LHCN-M2 (cell line): ENCODE data around the gene UTS2R. TPM values are rescaled to one million over a fixed set of nuclear protein-coding genes. Genes with fewer than 3 reads are reported as not detected.
"Not testable (repeated sequence)": the region's sequence is repeated elsewhere in the genome, so short reads cannot be mapped to it uniquely, and the experiment has no call there.

Source experiments
- DNase-seq: peaks from one replicate; pipeline ENCODE4 v3.0.0-alpha.2; 2012; ENCODE audit warnings: low read depth
- total RNA-seq: library from RNA; depleted of rRNA; stranded (reverse); fragments of >200 nt; gene quantifications from 2 replicates; pipeline ENCODE4 v1.2.3, GENCODE V29; 2014

The UTS2R gene
- total RNA-seq, 1 experiment from 2014 or later = 0.11 TPM

- no peak for DNase-seq
Measured at GRCh38 chr17:82374626-82375331, 3.2 kb downstream of the UTS2R start.

GRCh38 chr17:82375359-82376041 is 3.9 kb downstream of the UTS2R start:
- DNase-seq = no peak

- DNase-seq = no peak
Measured at GRCh38 chr17:82376042-82376730, 4.6 kb downstream of the UTS2R start.

GRCh38 chr17:82377294-82377693 is 5.7 kb downstream of the UTS2R start:
- DNase-seq = not testable (repeated sequence)

GRCh38 chr17:82377924-82378740 is 6.6 kb downstream of the UTS2R start:
- no peak for DNase-seq

- no peak for DNase-seq
Measured at GRCh38 chr17:82378741-82379021, 7.1 kb downstream of the UTS2R start.

- DNase-seq = peak; percentile 54
Measured at GRCh38 chr17:82380860-82381702, 9.5 kb downstream of the UTS2R start.

- DNase-seq = not testable (repeated sequence)
Measured at GRCh38 chr17:82381703-82382009, 10.1 kb downstream of the UTS2R start.

GRCh38 chr17:82382220-82382932 is 10.8 kb downstream of the UTS2R start:
- DNase-seq = not testable (repeated sequence)

- DNase-seq = no peak
Measured at GRCh38 chr17:82382933-82383255, 11.3 kb downstream of the UTS2R start.

GRCh38 chr17:82383411-82383810 is 11.8 kb downstream of the UTS2R start:
- DNase-seq = no peak

GRCh38 chr17:82384051-82384729 is 12.6 kb downstream of the UTS2R start:
- DNase-seq = no peak

GRCh38 chr17:82384730-82385481 is 13.3 kb downstream of the UTS2R start:
- peak; percentile 69 for DNase-seq

- no peak for DNase-seq
Measured at GRCh38 chr17:82385559-82386254, 14.1 kb downstream of the UTS2R start.

GRCh38 chr17:82386255-82386831 is 14.8 kb downstream of the UTS2R start:
- no peak for DNase-seq

GRCh38 chr17:82386881-82387704 is 15.5 kb downstream of the UTS2R start:
- DNase-seq = no peak

GRCh38 chr17:82387705-82388106 is 16.1 kb downstream of the UTS2R start:
- no peak for DNase-seq
